Activated CD4-positive, alpha-beta T cell treated with anti-CD3 and anti-CD28 coated beads, Interleukin-2, Interleukin-6, amounts not matched to agents 100 ng/mL and 50 ng/mL, durations not matched to agents 16 hours and 8 hours (primary cell): ENCODE results near the gene MOSPD3.

ENCODE experiments used
- DNase-seq: peaks from one replicate; pipeline ENCODE4 v3.0.0-alpha.2; 2020

MOSPD3 gene

GRCh38 chr7:100575746-100576383 is 36.5 kb upstream of the MOSPD3 start:
- no peak for DNase-seq

- no peak for DNase-seq
Measured at GRCh38 chr7:100576384-100576993, 35.9 kb upstream of the MOSPD3 start.

- no peak for DNase-seq
Measured at GRCh38 chr7:100577103-100577502, 35.2 kb upstream of the MOSPD3 start.

GRCh38 chr7:100577507-100577906 is 34.8 kb upstream of the MOSPD3 start:
- no peak for DNase-seq

- DNase-seq, result no peak
Measured at GRCh38 chr7:100578246-100579183, 33.8 kb upstream of the MOSPD3 start.

- DNase-seq, result no peak
Measured at GRCh38 chr7:100580466-100581283, 31.7 kb upstream of the MOSPD3 start.

GRCh38 chr7:100582041-100582579 is 30.2 kb upstream of the MOSPD3 start:
- DNase-seq, result no peak

- DNase-seq, result no peak
Measured at GRCh38 chr7:100582650-100583049, 29.7 kb upstream of the MOSPD3 start.

GRCh38 chr7:100583132-100584053 is 28.9 kb upstream of the MOSPD3 start:
- DNase-seq, result peak; percentile 84

- no peak for DNase-seq
Measured at GRCh38 chr7:100584054-100584682, 28.2 kb upstream of the MOSPD3 start.

GRCh38 chr7:100584683-100585510 is 27.4 kb upstream of the MOSPD3 start:
- no peak for DNase-seq

GRCh38 chr7:100585511-100586265 is 26.7 kb upstream of the MOSPD3 start, which contains the start of gene LRCH4:
TSS of gene LRCH4 (minus strand) at chr7:100586129. CDS start at chr7:100586100, 29 bp downstream.
- peak; percentile 62 for DNase-seq

- DNase-seq, result peak; percentile 100
Measured at GRCh38 chr7:100586266-100587025, 25.9 kb upstream of the MOSPD3 start, which contains the start of gene FBXO24. TSS of gene FBXO24 (plus strand) at chr7:100586328. CDS start at chr7:100586626, 298 bp downstream.

- DNase-seq, result no peak
Measured at GRCh38 chr7:100588438-100588837, 23.9 kb upstream of the MOSPD3 start.

GRCh38 chr7:100589341-100589947 is 22.9 kb upstream of the MOSPD3 start:
- DNase-seq, result no peak

GRCh38 chr7:100590077-100590737 is 22.1 kb upstream of the MOSPD3 start:
- no peak for DNase-seq

- DNase-seq, result no peak
Measured at GRCh38 chr7:100591596-100591995, 20.7 kb upstream of the MOSPD3 start.
